Astrocyte (in vitro differentiated cells and primary cell): Measurements from ENCODE around the gene MALAT1. TPM values are rescaled to one million over a fixed set of nuclear protein-coding genes. Genes with fewer than 3 reads are reported as not detected.

Source experiments
- DNase-seq: peaks from one replicate; pipeline ENCODE4 v3.0.0-alpha.2; 2010; ENCODE audit warnings: low read depth
- FAIRE-seq: peaks from 2 replicates; lab custom pipeline; 2011; peaks lifted over from hg19 to GRCh38; lab: Jason Lieb, UNC
- H2AFZ ChIP-seq: 2 replicates; pipeline ENCODE4 v1.6.0; 2012; ENCODE audit warnings: low read depth, low read length, inconsistent platforms
- H3K27ac ChIP-seq: 2 replicates; pipeline ENCODE4 v1.5.1; 2011; ENCODE audit warnings: low read depth, low read length, inconsistent platforms
- H3K27me3 ChIP-seq: 2 replicates; pipeline ENCODE4 v1.6.0; 2011; ENCODE audit warnings: low read length, inconsistent platforms; ENCODE audit not compliant: insufficient read depth
- H3K36me3 ChIP-seq: 2 replicates; pipeline ENCODE4 v1.5.1; 2011; ENCODE audit warnings: low read length, inconsistent platforms; ENCODE audit not compliant: insufficient read depth
- H3K4me1 ChIP-seq: 2 replicates; pipeline ENCODE4 v1.5.1; 2011; ENCODE audit warnings: low read length, inconsistent platforms; ENCODE audit not compliant: insufficient read depth
- H3K4me2 ChIP-seq: 2 replicates; pipeline ENCODE4 v1.6.0; 2012; ENCODE audit warnings: low read length, inconsistent platforms
- H3K4me3 ChIP-seq: 2 replicates; pipeline ENCODE4 v1.5.1; 2011; ENCODE audit warnings: low read depth, mild to moderate bottlenecking, low read length, inconsistent platforms; ENCODE audit not compliant: insufficient read depth
- H3K79me2 ChIP-seq: 2 replicates; pipeline ENCODE4 v1.6.0; 2012; ENCODE audit warnings: mild to moderate bottlenecking, low read length, inconsistent platforms; ENCODE audit not compliant: insufficient read depth
- H3K9ac ChIP-seq: 2 replicates; pipeline ENCODE4 v1.6.0; 2012; ENCODE audit warnings: mild to moderate bottlenecking, low read length, inconsistent platforms
- H3K9me3 ChIP-seq: 2 replicates; pipeline ENCODE4 v1.5.1; 2012; ENCODE audit warnings: low read depth, mild to moderate bottlenecking, low read length, inconsistent platforms; ENCODE audit not compliant: insufficient read depth
- H4K20me1 ChIP-seq: 2 replicates; pipeline ENCODE4 v1.6.0; 2012; ENCODE audit warnings: low read length, inconsistent platforms; ENCODE audit not compliant: insufficient read depth
- H3K27ac Mint-ChIP-seq: one replicate; pipeline ENCODE4 v1.8.0; 2021; ENCODE audit warnings: mild to moderate bottlenecking, mixed read lengths; ENCODE audit not compliant: unreplicated experiment
- H3K27me3 Mint-ChIP-seq: one replicate; pipeline ENCODE4 v1.8.0; 2021; ENCODE audit warnings: low read depth, mixed read lengths; ENCODE audit not compliant: unreplicated experiment
- H3K36me3 Mint-ChIP-seq: one replicate; pipeline ENCODE4 v1.8.0; 2021; ENCODE audit warnings: low read depth, mixed read lengths; ENCODE audit not compliant: unreplicated experiment
- H3K4me1 Mint-ChIP-seq: one replicate; pipeline ENCODE4 v1.8.0; 2021; ENCODE audit warnings: low read depth, mixed read lengths; ENCODE audit not compliant: unreplicated experiment
- H3K4me3 Mint-ChIP-seq: one replicate; pipeline ENCODE4 v1.8.0; 2021; ENCODE audit warnings: mild to moderate bottlenecking, moderate library complexity, mixed read lengths; ENCODE audit not compliant: unreplicated experiment
- H3K9me3 Mint-ChIP-seq: one replicate; pipeline ENCODE4 v1.8.0; 2021; ENCODE audit warnings: mild to moderate bottlenecking, mixed read lengths; ENCODE audit not compliant: unreplicated experiment
- EZH2 ChIP-seq: IDR thresholded peaks from 2 replicates; pipeline ENCODE4 v1.6.1; 2012; ENCODE audit warnings: mild to moderate bottlenecking, low read length, inconsistent platforms; ENCODE audit not compliant: insufficient read depth
- total RNA-seq: library from RNA; stranded (reverse); gene quantifications from 2 replicates; pipeline ENCODE4 v1.2.1, GENCODE V29; 2021
- TF ChIP-seq, protein P1 (sequence below): IDR thresholded peaks from 2 replicates; pipeline ENCODE4 v1.5.1; 2011; ENCODE audit warnings: low read depth, mild to moderate bottlenecking, inconsistent platforms, low read length, moderate library complexity; ENCODE audit not compliant: insufficient read depth

Gene MALAT1
- total RNA-seq, 1 donor from 2014 or later = 8,991 TPM

DNA sequence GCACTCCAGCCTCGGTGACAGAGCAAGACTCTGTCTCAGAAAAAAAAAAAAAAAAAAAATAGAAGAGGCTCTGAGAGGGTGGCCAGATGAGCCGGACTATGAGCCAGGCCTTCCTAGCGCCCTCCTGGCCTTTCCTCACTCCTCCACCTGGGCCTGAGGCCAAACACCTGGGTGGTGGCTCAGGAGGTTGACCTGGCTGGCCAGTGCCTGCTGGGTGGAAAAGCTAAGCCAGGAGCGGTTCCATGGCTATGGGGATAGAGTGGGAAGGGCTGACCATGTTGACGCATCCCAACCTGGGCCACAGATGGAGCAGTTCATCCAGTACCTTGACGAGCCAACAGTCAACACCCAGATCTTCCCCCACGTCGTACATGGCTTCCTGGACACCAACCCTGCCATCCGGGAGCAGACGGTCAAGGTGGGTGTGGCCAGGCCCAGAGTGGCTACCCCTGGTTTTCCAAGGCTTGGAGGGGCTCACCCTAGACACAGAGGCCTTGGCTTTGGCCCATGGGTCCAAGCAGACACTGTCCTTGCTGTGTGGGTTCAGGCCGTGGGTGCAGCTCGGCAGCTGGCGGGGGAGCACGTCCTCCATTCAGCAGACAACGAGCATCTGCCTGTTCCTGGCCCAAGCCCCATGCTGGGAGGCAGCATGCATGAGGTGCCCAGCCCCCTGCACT, 33.7 kb downstream of the MALAT1 start:
- Mint-ChIP-seq H3K36me3 (peaks cover 22% of the 10 kb centered on the region), H3K9me3 (no peaks in the 10 kb centered on the region), H3K27ac (no peak overlapping the region), H3K4me1 (peaks cover 6% of the 10 kb centered on the region), H3K27me3 (no peaks in the 10 kb centered on the region), H3K4me3 (no peak overlapping the region)
- no peak for DNase-seq
- Histone ChIP-seq H3K4me3 (no peak overlapping the region), H3K9me3 (no peaks in the 10 kb centered on the region), H4K20me1 (peaks cover 87% of the 10 kb centered on the region), H3K27ac (no peak overlapping the region), H3K27me3 (no peaks in the 10 kb centered on the region), H3K79me2 (peaks cover 15% of the 10 kb centered on the region), H3K9ac (no peak overlapping the region), H3K4me1 (no peaks in the 10 kb centered on the region), H3K36me3 (peaks cover 29% of the 10 kb centered on the region), H2AFZ (no peak overlapping the region), H3K4me2 (no peak overlapping the region)
- TF ChIP-seq, protein P1, sequence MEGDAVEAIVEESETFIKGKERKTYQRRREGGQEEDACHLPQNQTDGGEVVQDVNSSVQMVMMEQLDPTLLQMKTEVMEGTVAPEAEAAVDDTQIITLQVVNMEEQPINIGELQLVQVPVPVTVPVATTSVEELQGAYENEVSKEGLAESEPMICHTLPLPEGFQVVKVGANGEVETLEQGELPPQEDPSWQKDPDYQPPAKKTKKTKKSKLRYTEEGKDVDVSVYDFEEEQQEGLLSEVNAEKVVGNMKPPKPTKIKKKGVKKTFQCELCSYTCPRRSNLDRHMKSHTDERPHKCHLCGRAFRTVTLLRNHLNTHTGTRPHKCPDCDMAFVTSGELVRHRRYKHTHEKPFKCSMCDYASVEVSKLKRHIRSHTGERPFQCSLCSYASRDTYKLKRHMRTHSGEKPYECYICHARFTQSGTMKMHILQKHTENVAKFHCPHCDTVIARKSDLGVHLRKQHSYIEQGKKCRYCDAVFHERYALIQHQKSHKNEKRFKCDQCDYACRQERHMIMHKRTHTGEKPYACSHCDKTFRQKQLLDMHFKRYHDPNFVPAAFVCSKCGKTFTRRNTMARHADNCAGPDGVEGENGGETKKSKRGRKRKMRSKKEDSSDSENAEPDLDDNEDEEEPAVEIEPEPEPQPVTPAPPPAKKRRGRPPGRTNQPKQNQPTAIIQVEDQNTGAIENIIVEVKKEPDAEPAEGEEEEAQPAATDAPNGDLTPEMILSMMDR = no peak
- no peak for TF ChIP-seq EZH2
- no peak for FAIRE-seq

DNA sequence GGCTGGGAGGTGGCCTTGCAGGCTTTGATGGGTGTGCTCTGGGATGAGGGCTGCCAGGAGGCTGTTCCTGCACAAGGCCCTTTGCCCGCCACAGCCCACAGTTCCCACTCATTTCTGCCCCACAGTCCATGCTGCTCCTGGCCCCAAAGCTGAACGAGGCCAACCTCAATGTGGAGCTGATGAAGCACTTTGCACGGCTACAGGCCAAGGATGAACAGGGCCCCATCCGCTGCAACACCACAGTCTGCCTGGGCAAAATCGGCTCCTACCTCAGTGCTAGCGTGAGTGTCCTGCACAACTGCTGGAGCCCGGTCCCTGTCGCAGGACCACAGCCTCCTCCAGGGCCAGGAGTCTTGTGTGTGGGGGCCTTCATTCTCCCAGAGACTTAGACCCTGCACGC, 36.3 kb downstream of the MALAT1 start:
- H3K36me3 ChIP-seq = peaks cover 26% of the 10 kb centered on the region
- no peak overlapping the region for H3K27ac ChIP-seq
- no peak overlapping the region for H3K27ac Mint-ChIP-seq
- no peak overlapping the region for H3K9ac ChIP-seq
- no peak overlapping the region for H3K4me3 Mint-ChIP-seq
- H3K4me3 ChIP-seq = no peak overlapping the region
- peaks cover 2% of the 10 kb centered on the region for H3K4me1 Mint-ChIP-seq
- DNase-seq = no peak
- TF ChIP-seq EZH2 = no peak
- TF ChIP-seq, protein P1 = no peak
- FAIRE-seq = no peak
- H3K27me3 Mint-ChIP-seq = no peaks in the 10 kb centered on the region
- H3K27me3 ChIP-seq = no peaks in the 10 kb centered on the region
- peaks cover 16% of the 10 kb centered on the region for H3K36me3 Mint-ChIP-seq
- peaks cover 78% of the 10 kb centered on the region for H4K20me1 ChIP-seq
- H3K79me2 ChIP-seq = no peaks in the 10 kb centered on the region
- no peaks in the 10 kb centered on the region for H3K9me3 Mint-ChIP-seq
- H3K9me3 ChIP-seq = no peaks in the 10 kb centered on the region
- no peak overlapping the region for H2AFZ ChIP-seq
- no peaks in the 10 kb centered on the region for H3K4me1 ChIP-seq
- H3K4me2 ChIP-seq = no peak overlapping the region
